ENCODE results near the gene AGAP1.

DNA sequence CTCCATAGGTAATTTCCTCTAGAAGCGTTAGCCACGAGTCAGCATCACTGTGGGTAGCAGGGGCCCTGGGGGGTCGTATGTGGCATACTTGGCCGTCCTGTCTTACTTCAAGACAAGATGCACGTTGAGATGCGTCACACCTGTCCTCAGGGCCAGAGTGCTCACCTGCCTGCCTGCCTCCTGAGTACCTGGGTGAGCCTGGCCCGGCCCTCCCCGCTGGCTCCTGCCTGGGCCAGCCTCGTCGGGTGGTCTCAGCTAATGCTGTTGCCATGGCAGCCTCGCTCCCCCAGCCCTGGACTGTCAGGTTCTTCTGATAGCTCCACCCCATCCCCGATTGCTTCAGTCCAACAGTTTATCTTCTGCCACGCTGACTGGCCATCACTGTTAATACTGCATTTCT lies 441.9 kb downstream of the AGAP1 start:
- TF ChIP-seq, protein P1, sequence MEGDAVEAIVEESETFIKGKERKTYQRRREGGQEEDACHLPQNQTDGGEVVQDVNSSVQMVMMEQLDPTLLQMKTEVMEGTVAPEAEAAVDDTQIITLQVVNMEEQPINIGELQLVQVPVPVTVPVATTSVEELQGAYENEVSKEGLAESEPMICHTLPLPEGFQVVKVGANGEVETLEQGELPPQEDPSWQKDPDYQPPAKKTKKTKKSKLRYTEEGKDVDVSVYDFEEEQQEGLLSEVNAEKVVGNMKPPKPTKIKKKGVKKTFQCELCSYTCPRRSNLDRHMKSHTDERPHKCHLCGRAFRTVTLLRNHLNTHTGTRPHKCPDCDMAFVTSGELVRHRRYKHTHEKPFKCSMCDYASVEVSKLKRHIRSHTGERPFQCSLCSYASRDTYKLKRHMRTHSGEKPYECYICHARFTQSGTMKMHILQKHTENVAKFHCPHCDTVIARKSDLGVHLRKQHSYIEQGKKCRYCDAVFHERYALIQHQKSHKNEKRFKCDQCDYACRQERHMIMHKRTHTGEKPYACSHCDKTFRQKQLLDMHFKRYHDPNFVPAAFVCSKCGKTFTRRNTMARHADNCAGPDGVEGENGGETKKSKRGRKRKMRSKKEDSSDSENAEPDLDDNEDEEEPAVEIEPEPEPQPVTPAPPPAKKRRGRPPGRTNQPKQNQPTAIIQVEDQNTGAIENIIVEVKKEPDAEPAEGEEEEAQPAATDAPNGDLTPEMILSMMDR (IDR thresholded peaks at IDR 0.05; ENCODE audit: insufficient read depth, low read depth, low read length): no peak
- TF ChIP-seq EZH2 (IDR thresholded peaks at IDR 0.05; ENCODE audit: insufficient read depth, low read length): no peak
